Smooth muscle cell of bladder (primary cell): ENCODE measurements around the gene PHKG2. TPM values are rescaled to one million over a fixed set of nuclear protein-coding genes. Genes with fewer than 3 reads are reported as not detected.

ENCODE experiments used
- total RNA-seq: library from RNA; depleted of rRNA; stranded (reverse); fragments of >200 nt; gene quantifications from 2 replicates; pipeline ENCODE4 v1.2.3, GENCODE V29; 2014

PHKG2 gene, protein sequence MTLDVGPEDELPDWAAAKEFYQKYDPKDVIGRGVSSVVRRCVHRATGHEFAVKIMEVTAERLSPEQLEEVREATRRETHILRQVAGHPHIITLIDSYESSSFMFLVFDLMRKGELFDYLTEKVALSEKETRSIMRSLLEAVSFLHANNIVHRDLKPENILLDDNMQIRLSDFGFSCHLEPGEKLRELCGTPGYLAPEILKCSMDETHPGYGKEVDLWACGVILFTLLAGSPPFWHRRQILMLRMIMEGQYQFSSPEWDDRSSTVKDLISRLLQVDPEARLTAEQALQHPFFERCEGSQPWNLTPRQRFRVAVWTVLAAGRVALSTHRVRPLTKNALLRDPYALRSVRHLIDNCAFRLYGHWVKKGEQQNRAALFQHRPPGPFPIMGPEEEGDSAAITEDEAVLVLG
- total RNA-seq: 16.5 and 16.9 TPM in 2 replicates

DNA sequence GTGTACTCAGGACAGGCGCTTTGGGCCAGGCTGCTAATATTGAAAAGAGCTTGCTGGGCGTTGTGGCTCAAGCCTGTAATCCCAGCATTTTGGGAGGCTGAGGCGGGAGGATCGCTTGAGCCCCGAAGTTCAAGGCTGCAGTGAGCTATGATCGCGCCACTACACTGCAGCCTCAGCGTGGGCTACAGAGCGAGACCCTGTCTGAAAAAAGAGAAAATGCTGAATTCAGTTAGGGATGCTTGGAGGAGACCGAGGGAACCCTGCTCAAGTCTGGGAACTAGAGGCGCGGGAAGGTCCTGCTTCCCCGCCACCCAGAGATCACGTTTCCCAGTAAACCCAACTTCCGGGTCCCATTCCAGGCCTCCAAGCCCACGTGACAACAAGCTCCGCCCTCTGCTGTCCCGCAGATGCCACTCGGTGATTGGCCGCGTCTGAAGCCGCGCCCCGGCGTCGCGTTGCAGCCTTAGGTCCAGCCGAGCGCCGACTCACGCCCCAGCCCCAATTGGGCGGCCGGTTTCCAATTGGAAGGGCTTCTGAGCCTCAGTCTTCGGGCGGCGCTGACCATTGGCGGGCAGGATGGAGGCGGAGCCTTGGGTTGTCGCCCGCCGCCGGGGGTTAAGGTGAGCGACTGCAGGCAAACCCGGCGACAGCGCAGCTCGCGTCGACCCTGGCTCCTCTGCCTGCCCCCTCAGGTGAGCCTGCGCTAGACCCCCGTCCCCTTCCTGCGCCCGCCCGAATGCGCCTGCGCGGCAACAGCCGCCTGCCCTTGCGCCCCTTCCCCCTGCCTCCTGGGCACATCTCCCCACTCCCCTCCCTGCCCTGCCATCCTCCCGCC lies at the start of gene PHKG2:
TSS of gene PHKG2 (plus strand) at position 627 of the 835 bp plus-strand sequence. CDS start 396 bp downstream, outside the sequence.

DNA sequence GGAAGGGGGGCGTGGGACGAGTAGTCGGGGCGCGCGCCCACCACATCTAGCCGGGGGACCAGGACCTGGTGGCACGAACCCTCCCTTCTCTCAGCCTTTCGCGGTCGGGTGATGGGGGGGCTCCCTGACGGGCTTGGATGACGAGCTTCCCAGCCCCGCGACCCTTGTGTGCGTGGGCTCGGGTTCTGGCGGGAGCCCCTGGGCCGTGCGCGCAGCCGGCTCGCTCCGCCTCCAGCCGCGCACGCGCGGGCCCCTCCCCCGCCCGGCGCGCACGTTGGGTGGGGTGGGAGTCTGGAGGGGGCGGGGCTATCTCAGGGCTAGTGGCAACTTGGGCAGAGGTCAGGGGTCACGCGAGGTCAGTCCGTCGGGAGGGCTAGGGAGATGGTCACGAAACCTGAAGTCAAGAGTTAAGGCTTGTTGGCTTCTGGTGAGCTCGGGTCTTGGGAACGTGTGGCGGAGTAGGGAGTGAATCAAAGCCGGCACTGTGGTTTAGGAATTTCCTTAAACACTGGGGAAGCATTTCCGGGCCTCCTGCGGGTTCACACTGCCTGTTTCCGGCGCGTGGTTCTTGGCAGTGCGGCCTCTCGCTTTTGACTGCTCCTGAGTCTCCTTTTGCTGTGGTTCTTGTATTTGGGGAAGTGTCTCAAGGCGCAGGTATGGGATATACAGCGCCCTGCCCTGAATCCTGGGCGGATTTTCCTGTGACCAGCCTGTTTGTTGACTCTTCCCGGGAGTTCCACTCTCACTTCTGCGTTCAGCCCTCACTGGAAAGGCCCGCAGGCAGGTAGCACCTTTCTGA lies 49.2 kb upstream of the PHKG2 start, which contains the start of gene SRCAP:
TSS of gene SRCAP (plus strand) at position 356 of the 799 bp plus-strand sequence. CDS start 1,654 bp downstream, outside the sequence.

DNA sequence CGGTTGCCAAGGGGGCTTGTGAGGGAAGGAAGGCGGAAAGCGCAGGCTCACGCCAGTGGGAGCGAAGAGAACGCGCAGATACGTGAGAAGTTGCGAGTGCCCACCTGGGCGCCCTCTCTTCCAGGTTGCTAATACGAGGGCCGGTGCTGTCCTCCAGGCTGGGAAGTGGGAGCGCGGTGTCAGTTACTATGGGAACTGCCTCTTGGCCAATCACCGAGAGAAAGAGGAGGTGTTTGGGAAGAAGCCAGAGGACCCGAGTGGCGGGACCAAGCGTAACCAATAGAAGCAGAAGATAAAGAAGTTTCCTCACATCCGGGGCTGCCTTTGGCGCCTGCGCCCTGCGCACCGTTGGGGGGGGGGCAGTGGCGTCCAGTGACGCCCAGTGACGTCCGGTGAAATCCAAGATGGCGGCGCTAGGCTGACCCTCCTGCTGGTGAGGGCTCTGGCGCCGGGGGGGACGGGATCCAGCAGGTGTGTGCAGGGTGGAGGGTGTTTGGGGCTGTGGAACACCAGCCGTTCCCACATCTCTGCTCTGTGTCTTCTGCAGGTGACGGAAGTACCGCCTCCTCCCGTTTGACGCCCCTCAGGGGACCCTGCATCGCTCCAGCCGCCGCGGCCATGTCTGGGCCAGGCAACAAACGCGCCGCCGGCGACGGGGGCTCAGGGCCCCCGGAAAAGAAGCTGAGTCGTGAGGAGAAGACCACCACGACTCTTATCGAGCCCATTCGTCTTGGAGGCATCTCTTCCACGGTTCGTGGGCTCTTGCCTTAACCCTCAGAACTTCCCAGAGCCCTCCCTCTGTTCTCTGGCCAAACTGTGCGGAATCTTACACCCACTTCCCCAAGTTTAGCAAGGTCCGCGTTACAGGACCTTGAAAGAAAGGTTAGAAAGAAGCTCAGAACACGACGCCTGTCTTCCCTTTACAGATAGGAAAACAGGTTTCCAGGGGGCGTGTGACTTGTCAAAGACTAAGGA lies 14.0 kb downstream of the PHKG2 start, which contains the start of the genes CFAP119 and RNF40:
TSS of gene CFAP119 (minus strand) at position 135 of the 975 bp plus-strand sequence. CDS start 314 bp downstream, outside the sequence.
TSS of gene RNF40 (plus strand) at position 395 of the 975 bp plus-strand sequence. CDS start at position 619, 224 bp downstream.

DNA sequence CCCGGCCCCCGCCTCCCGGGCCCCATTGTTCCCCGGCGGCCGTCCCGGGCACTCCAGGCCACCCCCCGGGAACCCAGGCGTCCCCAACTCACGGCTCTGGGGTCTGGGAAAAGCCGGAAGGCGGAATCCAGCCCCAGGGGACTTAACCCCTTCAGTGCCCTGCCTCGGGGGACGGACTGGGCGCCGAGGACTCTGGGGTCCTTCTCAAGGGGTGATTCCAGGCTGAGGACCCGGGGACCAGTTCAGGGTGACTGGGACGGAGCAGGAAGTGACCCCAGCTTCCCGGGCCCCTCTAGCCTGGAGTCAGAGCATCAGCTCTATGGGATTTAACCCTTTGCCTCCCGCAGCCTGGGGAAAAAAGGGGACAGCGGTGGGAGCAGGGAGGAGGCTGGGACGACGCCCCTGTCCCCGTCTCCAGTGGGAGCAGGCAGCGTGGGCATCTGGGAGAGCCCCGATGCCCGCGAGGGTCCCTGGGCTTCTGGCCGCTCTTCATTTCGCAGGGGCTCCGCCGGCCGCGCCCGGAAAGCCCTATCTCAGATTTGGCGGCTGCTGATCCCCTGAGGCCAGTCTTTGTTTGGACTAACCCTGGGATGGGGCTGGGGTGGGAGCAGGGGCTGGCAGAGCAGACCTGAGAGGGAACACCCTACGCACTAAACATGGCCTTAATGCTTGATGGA lies 38.8 kb downstream of the PHKG2 start, which contains the start of gene ZNF629:
TSS of gene ZNF629 (minus strand) at position 270 of the 677 bp plus-strand sequence. CDS start 2,723 bp downstream, outside the sequence.

Other genes starting within 250 kb of the PHKG2 start
- gene ZNF768, start 221.9 kb upstream of the PHKG2 start, total RNA-seq: 9.5 and 12.8 TPM in 2 replicates
- 6.7 and 8.4 TPM in 2 replicates for gene ZNF747, start 213.6 kb upstream of the PHKG2 start, total RNA-seq
- 2.1 and 2.8 TPM in 2 replicates for gene ZNF764, start 190.1 kb upstream of the PHKG2 start, total RNA-seq
- 12.1 and 12.9 TPM in 2 replicates for gene ZNF688, start 176.7 kb upstream of the PHKG2 start, total RNA-seq
- 7.9 and 8.4 TPM in 2 replicates for gene ZNF785, start 162.7 kb upstream of the PHKG2 start, total RNA-seq
- gene ZNF689, start 138.0 kb upstream of the PHKG2 start, total RNA-seq: 3.8 and 4.4 TPM in 2 replicates
- gene PRR14, start 97.5 kb upstream of the PHKG2 start, total RNA-seq: 3.4 and 3.8 TPM in 2 replicates
- gene FBRS, start 90.0 kb upstream of the PHKG2 start, total RNA-seq: 12.7 and 15.3 TPM in 2 replicates
- gene SRCAP, start 49.3 kb upstream of the PHKG2 start, total RNA-seq: 9.8 and 20.4 TPM in 2 replicates
- gene CFAP119, start 13.6 kb downstream of the PHKG2 start, total RNA-seq: 1.8 and 2.4 TPM in 2 replicates
- 53.8 and 63.1 TPM in 2 replicates for gene RNF40, start 13.9 kb downstream of the PHKG2 start, total RNA-seq
- 6.4 and 8.5 TPM in 2 replicates for gene ZNF629, start 38.8 kb downstream of the PHKG2 start, total RNA-seq
- gene BCL7C, start 145.7 kb downstream of the PHKG2 start, total RNA-seq: 28.9 and 29.9 TPM in 2 replicates
- 1.6 and 1.7 TPM in 2 replicates for gene CTF1, start 148.2 kb downstream of the PHKG2 start, total RNA-seq
- 11.5 and 15.9 TPM in 2 replicates for gene FBXL19, start 175.1 kb downstream of the PHKG2 start, total RNA-seq
- 42.8 and 51.3 TPM in 2 replicates for gene ORAI3, start 200.6 kb downstream of the PHKG2 start, total RNA-seq
- gene SETD1A, start 209.3 kb downstream of the PHKG2 start, total RNA-seq: 1.3 and 2.3 TPM in 2 replicates
- 28.3 and 34.6 TPM in 2 replicates for gene HSD3B7, start 236.8 kb downstream of the PHKG2 start, total RNA-seq